HG03045 (cell line): ENCODE results near the gene NDUFV3.
"Not testable (repeated sequence)": the region's sequence is repeated elsewhere in the genome, so short reads cannot be mapped to it uniquely, and the experiment has no call there.

Source experiments
- ATAC-seq: cut with Tn5 transposase; IDR thresholded peaks from one replicate; pipeline ENCODE4 v1.9.1; 2021; ENCODE audit warnings: mild to moderate bottlenecking, moderate library complexity; ENCODE audit not compliant: unreplicated experiment

The NDUFV3 gene

GRCh38 chr21:42855937-42856335 is 37.2 kb upstream of the NDUFV3 start:
- no peak for ATAC-seq

DNA sequence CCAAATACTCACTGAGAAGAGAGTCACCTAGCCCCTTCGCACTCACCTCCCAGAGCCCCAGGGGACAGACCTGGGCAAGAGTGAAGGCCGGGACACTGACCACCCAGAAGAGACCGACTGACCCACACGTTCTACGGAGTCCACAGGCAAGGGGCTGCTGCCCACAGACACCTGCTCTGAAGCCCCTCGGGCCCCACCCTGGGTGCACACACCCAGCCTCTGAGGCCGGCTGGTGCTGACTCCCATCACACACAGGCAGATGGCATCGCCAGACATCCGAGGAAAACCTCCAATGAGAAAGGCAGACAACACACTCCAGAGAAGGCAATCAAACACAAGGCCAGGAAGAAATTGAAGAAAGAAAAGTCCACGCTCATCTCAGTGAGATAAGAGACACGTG is 35.9 kb upstream of the NDUFV3 start:
- ATAC-seq: no peak

- ATAC-seq: no peak
Observed at GRCh38 chr21:42858185-42858847, 34.8 kb upstream of the NDUFV3 start.

DNA sequence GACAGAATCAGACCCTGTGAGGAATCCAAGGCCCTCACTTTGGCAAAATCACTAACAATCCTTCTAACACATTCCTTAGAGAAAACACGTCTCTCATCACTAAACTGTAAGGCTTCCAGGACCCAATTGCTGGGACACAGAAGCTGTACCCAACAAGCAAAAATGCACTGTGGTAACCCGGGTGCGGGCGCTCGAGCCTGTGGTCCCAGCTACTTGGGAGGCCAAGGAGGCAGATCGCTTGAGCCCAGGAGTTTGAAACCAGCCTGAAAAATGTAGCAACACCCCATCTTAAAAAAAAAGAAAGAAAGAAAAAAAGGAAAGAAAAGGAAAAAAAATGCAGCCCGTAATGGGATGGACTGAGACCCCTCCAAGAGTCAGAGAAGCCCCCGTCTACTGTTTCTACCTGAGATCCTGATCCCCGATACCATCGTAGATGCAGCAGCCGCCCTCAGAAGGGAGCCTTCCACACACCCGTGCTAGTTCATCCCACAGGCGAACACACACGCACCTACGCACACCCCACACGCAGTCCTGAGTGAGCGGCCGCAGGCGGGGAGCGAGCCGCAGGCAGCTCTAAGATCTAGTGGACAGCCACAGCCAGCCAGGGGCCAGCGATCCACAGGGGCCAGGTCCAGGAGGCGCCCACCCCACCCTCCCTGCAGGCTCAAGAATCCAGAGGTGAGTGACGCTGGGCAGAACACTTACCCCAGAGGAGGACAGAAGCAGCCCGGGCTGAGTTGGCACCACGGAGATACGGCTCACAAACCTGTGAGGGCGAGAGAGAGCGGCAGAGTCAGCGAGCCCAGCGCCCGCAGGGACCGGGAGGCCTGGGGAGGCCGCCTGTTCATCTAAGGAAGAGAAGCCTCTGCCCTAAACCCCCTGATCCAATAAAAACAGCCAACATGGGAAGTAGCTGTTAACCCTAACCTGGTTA is 33.9 kb upstream of the NDUFV3 start:
- no peak for ATAC-seq

DNA sequence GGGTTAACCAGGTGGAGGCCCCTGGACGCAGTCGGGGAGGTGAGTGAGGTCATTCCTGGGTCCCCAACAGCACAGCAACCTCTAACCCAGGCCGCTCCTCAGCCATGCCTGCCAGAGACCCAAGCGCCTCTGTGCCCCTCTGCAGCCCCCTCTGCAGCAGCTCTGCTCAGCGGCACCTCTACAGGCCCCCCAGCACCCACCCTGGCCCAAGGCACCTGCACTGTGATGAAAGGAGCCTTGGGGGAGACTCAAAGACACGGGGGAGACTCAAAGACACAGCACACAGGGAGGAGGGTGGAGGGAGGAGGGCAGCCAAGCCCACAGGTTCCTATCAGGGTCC is 33.2 kb upstream of the NDUFV3 start:
- ATAC-seq: no peak

DNA sequence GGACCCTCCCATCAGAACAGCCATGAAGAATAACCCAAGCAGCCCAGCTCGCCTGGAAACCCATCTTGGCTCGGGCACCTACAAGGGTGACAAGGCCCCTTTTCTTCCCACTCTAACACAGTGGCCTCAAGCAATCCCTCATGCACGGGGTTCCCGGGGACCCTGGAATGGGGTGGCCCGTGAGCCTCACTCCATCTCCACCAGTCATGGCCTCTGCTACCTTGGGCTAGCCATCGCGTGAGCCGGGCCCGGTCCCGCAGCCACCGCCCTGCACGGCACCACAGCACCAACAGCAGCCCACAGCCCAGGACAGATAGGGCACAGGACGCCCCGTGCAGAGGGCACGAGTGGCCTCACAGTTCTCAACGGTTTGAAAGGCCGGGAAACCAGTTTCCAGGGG is 32.8 kb upstream of the NDUFV3 start:
- no peak for ATAC-seq

GRCh38 chr21:42861311-42861847 is 31.7 kb upstream of the NDUFV3 start:
- no peak for ATAC-seq

DNA sequence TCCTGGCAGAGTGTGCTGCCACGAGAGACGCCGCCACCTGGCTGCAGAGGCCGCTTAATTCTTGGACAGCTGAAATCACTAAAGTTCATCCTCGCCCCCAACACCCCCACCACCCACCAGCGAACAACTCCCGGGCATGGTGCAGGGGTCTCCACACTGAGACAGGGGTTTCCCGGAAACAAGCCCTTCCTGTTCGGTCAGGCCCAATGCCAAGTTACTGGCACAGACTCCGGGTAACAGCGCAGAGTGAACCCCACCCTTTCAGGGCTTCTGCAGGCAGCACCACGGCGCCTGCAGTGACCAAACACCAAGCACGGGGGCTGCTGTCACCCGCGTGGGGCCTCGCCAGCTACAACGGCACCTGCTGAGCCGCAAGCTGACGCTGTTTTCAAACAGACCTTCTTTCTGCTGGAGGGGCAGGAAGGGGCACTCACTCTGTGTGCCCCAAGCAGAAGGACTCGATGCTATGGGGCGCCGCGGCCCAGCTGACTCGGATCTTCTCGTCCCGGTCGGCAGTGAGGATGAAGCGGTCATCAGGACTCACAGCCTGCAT is 31.2 kb upstream of the NDUFV3 start:
- ATAC-seq: no peak

GRCh38 chr21:42862774-42863503 is 30.2 kb upstream of the NDUFV3 start:
- no peak for ATAC-seq

DNA sequence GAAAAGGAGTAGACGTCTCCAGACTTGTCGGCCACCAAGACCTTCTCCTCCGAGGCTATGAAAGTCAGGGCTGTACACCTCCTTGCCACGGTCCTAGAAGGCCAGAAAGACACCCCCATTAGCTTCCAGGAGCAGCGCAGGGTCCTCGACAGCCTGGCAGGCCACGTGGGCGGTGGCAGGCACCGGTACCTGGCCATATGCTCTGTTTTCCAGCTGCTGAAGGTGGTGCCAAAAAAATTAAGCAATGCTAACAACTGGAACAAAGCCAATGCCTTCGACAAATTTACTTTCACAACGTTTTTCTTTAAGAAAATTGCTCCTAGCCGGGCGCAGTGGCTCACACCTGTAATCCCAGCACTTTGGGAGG is 29.6 kb upstream of the NDUFV3 start:
- no peak for ATAC-seq

GRCh38 chr21:42864286-42864685 is 28.8 kb upstream of the NDUFV3 start:
- ATAC-seq: no peak

DNA sequence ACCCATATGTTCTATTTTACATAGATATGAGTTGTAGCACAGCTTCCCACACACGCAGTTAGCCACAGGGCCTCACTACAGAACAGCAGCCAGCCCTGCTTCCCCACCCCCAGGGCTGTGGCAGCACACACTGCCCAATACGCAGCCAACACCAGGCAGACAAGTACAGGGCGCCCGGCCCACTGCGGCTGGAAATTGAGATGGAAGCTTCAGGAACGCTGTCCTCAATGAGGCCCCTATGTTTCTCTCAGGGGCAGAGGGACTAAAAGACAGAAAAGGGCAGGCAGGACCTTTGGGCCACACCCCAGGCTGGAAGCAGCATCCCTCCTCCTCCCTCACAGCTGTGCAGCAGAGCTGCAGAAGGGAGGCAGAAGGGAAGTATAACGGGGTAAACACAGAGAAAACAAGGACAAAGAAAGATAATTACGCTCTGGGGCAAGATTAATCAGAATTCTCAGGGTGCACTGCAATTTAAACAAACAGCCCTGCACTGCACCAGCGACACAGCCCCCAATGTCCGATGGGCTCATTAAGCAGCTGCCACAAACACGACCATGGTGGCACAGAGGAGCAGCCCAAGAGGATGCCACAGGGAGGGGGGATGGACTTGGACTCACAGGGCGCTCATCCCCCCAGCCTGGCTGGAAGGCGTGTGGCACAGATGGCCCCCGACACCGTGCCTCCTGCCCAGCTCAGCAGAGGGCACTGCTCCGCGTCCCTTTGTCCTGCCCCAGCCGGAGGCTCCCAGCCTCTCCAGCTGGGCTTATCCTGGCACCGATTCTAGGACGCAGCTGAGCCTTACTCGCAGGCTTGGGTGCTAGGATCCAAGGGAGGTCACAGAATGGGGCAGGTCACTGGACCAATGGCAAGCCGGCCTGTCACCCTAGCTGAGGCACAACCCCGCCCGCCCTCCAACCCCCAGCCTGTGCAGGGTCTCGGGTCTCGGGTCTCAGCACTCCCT is 28.0 kb upstream of the NDUFV3 start:
- ATAC-seq: no peak

- no peak for ATAC-seq
Observed at GRCh38 chr21:42865776-42866160, 27.3 kb upstream of the NDUFV3 start.

DNA sequence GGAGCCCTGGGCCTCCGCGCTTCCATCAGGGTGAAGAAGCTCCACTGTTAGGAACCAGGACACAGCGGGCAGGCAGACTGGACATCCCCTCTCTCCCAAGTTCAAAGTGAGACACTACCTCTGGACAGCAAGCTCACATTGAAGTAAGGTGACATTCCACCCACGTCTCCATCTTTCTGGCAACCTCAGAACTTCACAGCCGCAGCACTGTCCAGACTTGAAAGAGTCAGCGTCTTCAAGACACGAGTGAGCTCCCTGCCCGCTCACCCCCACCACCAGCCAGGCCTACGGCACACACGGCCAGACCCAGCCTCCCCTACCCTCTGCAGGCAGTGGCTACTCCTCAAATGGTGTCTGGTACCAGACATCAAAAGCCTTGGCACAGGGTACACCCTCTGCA is 24.9 kb upstream of the NDUFV3 start:
- no peak for ATAC-seq

- ATAC-seq: no peak
Observed at GRCh38 chr21:42873096-42873495, 20.0 kb upstream of the NDUFV3 start.

DNA sequence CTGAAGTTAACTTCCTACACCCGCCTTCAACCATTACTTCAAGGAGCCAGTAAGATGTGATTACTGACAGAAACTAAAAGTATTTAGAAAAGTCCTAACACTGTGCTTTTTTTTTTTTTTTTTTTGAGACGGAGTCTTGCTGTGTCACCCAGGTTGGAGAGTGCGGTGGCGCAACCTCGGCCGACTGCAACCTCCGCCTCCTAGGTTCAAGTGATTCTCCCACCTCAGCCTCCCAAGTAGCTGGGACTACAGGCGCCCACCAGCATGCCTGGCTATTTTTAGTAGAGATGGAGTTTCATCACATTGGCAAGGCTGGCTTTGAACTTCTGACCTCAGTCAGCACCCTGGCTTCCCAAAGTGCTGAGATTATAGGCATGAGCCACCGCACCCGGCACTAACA is 17.3 kb upstream of the NDUFV3 start:
- not testable (repeated sequence) for ATAC-seq

DNA sequence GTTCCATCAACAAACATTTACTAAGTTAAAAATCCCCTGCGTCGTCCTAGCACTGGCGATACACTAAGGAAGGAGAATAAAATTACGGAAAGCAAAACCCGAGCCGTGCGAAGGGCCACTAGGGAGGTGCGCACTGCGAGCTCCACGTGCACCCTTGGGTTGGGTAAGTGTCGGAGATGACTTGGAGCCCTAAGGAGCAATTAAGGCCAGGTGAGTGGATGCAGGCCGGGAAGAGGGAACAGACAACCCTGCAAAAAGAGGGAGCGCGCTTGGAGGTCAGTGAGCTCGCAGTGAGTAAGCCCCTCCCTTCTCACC is 14.5 kb upstream of the NDUFV3 start:
- no peak for ATAC-seq

- ATAC-seq: peak; percentile 91
Observed at GRCh38 chr21:42878993-42879787, 13.9 kb upstream of the NDUFV3 start, which contains the start of gene WDR4. TSS of gene WDR4 (minus strand) at chr21:42879539. CDS start at chr21:42879495, 44 bp downstream.

- no peak for ATAC-seq
Observed at GRCh38 chr21:42880352-42880751, 12.8 kb upstream of the NDUFV3 start.
